Hepatocyte (in vitro differentiated cells): ENCODE data around the gene SLX9. TPM values are rescaled to one million over a fixed set of nuclear protein-coding genes. Genes with fewer than 3 reads are reported as not detected.

Experiments
- DNase-seq: peaks from one replicate; pipeline ENCODE4 v3.0.0-alpha.2; 2016; ENCODE audit warnings: low spot score
- H2AFZ ChIP-seq: fragments of 200-600 bp; sonication (generic); 2 replicates; pipeline ENCODE4 v1.6.0; 2016; ENCODE audit warnings: antibody characterized with exemption, mild to moderate bottlenecking
- H3K27ac ChIP-seq: fragments of 200-600 bp; sonication (generic); 2 replicates; pipeline ENCODE4 v1.5.1; 2016; ENCODE audit warnings: mild to moderate bottlenecking
- H3K27me3 ChIP-seq: fragments of 200-600 bp; sonication (generic); 2 replicates; pipeline ENCODE4 v1.6.1; 2016
- H3K36me3 ChIP-seq: fragments of 200-600 bp; sonication (generic); replicated peaks from 2 replicates; pipeline ENCODE4 v1.5.1; 2016; ENCODE audit warnings: low read depth; ENCODE audit not compliant: insufficient read depth
- H3K4me1 ChIP-seq: fragments of 200-600 bp; sonication (generic); 2 replicates; pipeline ENCODE4 v1.5.1; 2016; ENCODE audit warnings: mild to moderate bottlenecking, moderate library complexity; ENCODE audit not compliant: insufficient read depth
- H3K4me2 ChIP-seq: fragments of 200-600 bp; sonication (generic); 2 replicates; pipeline ENCODE4 v1.6.0; 2016
- H3K4me3 ChIP-seq: fragments of 200-600 bp; sonication (generic); 2 replicates; pipeline ENCODE4 v1.5.1; 2016; ENCODE audit warnings: mild to moderate bottlenecking
- H3K79me2 ChIP-seq: fragments of 200-600 bp; sonication (generic); 2 replicates; pipeline ENCODE4 v1.6.0; 2017; ENCODE audit warnings: mild to moderate bottlenecking
- H3K9me2 ChIP-seq: fragments of 200-600 bp; sonication (generic); replicated peaks from 2 replicates; pipeline ENCODE4 v1.6.0; 2017; ENCODE audit warnings: mild to moderate bottlenecking; ENCODE audit not compliant: insufficient read depth
- H3K9me3 ChIP-seq: fragments of 200-600 bp; sonication (generic); 2 replicates; pipeline ENCODE4 v1.5.1; 2016; ENCODE audit warnings: low read depth, mild to moderate bottlenecking
- H4K20me1 ChIP-seq: fragments of 200-600 bp; sonication (generic); 2 replicates; pipeline ENCODE4 v1.6.0; 2016; ENCODE audit warnings: mild to moderate bottlenecking; ENCODE audit not compliant: insufficient read depth, poor library complexity, severe bottlenecking
- CTCF ChIP-seq: fragments of 200-600 bp; sonication (generic); IDR thresholded peaks from 2 replicates; pipeline ENCODE4 v1.5.1; 2016; ENCODE audit warnings: antibody characterized with exemption, mild to moderate bottlenecking; ENCODE audit not compliant: poor library complexity
- EZH2 ChIP-seq: fragments of 200-600 bp; sonication (generic); IDR thresholded peaks from 2 replicates; pipeline ENCODE4 v1.6.1; 2016; ENCODE audit warnings: antibody characterized with exemption, mild to moderate bottlenecking, borderline replicate concordance
- EZH2phosphoT487 ChIP-seq: fragments of 200-600 bp; sonication (generic); IDR thresholded peaks from one replicate; pipeline ENCODE4 v1.6.1; 2018; ENCODE audit warnings: antibody characterized with exemption, mild to moderate bottlenecking, low read depth, moderate library complexity; ENCODE audit not compliant: unreplicated experiment, severe bottlenecking
- WGBS: methylation state at CpG from one replicate; pipeline ENCODE4 v1.1.6; 2016; ENCODE audit warnings: low lambda C conversion rate; ENCODE audit errors: missing lambda C conversion rate; 5-methylcytosine and 5-hydroxymethylcytosine counted together
- polyA plus RNA-seq: library from polyadenylated mRNA; unstranded; fragments of >200 nt; fragmentation: Nextera tagmentation; extraction: Ambion mirVana; gene quantifications from 2 replicates; pipeline ENCODE4 v1.2.1, GENCODE V29; 2016
- total RNA-seq: library from RNA; depleted of rRNA; stranded (reverse); fragments of >200 nt; gene quantifications from 2 replicates; pipeline ENCODE4 v1.2.3, GENCODE V29; 2014

SLX9 gene
- total RNA-seq (11.5 and 16.3 TPM in 2 replicates), polyA plus RNA-seq (33.2 and 37.2 TPM in 2 replicates)

GRCh38 chr21:44939532-44940115 lies at the start of gene SLX9:
TSS of gene SLX9 (plus strand) at chr21:44940029. CDS start at chr21:44940058, 29 bp downstream.
- Histone ChIP-seq H3K27ac (peak within 1 kb of the TSS; percentile 72), H3K4me3 (peak within 1 kb of the TSS; percentile 89), H2AFZ (peak within 1 kb of the TSS; percentile 79)

GRCh38 chr21:44890338-44890931 lies 49.4 kb upstream of the SLX9 start:
- Histone ChIP-seq H3K4me1 (no peaks in the 10 kb centered on the region), H3K36me3 (no peaks in the 10 kb centered on the region)
- TF ChIP-seq EZH2 (no peak), CTCF (no peak), EZH2phosphoT487 (no peak)

More at GRCh38 chr21:44939532-44940115, at the start of gene SLX9:
- Histone ChIP-seq H4K20me1 (peaks cover 4% of the 10 kb centered on the region), H3K4me1 (peaks cover 17% of the 10 kb centered on the region), H3K27me3 (no peaks in the 10 kb centered on the region), H3K79me2 (peaks cover 42% of the 10 kb centered on the region), H3K4me2 (peak within 1 kb of the TSS; percentile 96), H3K9me2 (no peaks in the 10 kb centered on the region), H3K9me3 (no peaks in the 10 kb centered on the region), H3K36me3 (no peaks in the 10 kb centered on the region)
- TF ChIP-seq EZH2 (no peak), CTCF (no peak), EZH2phosphoT487 (no peak)
- WGBS = 3% methylated on average over 60 of the region's 69 CpGs
- peak; percentile 92 for DNase-seq

GRCh38 chr21:44890961-44891541 lies 48.8 kb upstream of the SLX9 start:
- no peaks in the 10 kb centered on the region for H3K9me2 ChIP-seq

More at GRCh38 chr21:44890338-44890931, 49.4 kb upstream of the SLX9 start:
- H3K27me3 ChIP-seq = no peaks in the 10 kb centered on the region
- no peak overlapping the region for H3K4me3 ChIP-seq
- 83% methylated on average over 24 of the region's 24 CpGs for whole genome bisulfite sequencing
- no peak overlapping the region for H3K27ac ChIP-seq
- H4K20me1 ChIP-seq = no peaks in the 10 kb centered on the region
- no peaks in the 10 kb centered on the region for H3K9me2 ChIP-seq
- no peaks in the 10 kb centered on the region for H3K79me2 ChIP-seq
- H3K4me2 ChIP-seq = no peak overlapping the region
- no peaks in the 10 kb centered on the region for H3K9me3 ChIP-seq
- H2AFZ ChIP-seq = no peak overlapping the region
- DNase-seq = no peak

More at GRCh38 chr21:44890961-44891541, 48.8 kb upstream of the SLX9 start:
- TF ChIP-seq EZH2phosphoT487 (no peak), EZH2 (no peak), CTCF (no peak)
- no peak overlapping the region for H3K4me3 ChIP-seq
- H3K4me1 ChIP-seq = no peaks in the 10 kb centered on the region
- no peaks in the 10 kb centered on the region for H3K36me3 ChIP-seq
- DNase-seq = no peak
- WGBS = 93% methylated on average over 9 of the region's 9 CpGs
- no peak overlapping the region for H2AFZ ChIP-seq
- H4K20me1 ChIP-seq = no peaks in the 10 kb centered on the region
- no peaks in the 10 kb centered on the region for H3K79me2 ChIP-seq
- H3K9me3 ChIP-seq = no peaks in the 10 kb centered on the region
- H3K4me2 ChIP-seq = no peak overlapping the region
- no peaks in the 10 kb centered on the region for H3K27me3 ChIP-seq
- H3K27ac ChIP-seq = no peak overlapping the region
